Hematopoietic multipotent progenitor cell treated with erythropoietin and hydrocortisone succinate and interleukin-3 and kit ligand, for 6 days (in vitro differentiated cells): ENCODE measurements around the gene APOBR.
"Not testable (repeated sequence)": the region's sequence is repeated elsewhere in the genome, so short reads cannot be mapped to it uniquely, and the experiment has no call there.

ENCODE experiments used
- DNase-seq: peaks from one replicate; pipeline ENCODE4 v3.0.0-alpha.2; 2015

APOBR gene, protein sequence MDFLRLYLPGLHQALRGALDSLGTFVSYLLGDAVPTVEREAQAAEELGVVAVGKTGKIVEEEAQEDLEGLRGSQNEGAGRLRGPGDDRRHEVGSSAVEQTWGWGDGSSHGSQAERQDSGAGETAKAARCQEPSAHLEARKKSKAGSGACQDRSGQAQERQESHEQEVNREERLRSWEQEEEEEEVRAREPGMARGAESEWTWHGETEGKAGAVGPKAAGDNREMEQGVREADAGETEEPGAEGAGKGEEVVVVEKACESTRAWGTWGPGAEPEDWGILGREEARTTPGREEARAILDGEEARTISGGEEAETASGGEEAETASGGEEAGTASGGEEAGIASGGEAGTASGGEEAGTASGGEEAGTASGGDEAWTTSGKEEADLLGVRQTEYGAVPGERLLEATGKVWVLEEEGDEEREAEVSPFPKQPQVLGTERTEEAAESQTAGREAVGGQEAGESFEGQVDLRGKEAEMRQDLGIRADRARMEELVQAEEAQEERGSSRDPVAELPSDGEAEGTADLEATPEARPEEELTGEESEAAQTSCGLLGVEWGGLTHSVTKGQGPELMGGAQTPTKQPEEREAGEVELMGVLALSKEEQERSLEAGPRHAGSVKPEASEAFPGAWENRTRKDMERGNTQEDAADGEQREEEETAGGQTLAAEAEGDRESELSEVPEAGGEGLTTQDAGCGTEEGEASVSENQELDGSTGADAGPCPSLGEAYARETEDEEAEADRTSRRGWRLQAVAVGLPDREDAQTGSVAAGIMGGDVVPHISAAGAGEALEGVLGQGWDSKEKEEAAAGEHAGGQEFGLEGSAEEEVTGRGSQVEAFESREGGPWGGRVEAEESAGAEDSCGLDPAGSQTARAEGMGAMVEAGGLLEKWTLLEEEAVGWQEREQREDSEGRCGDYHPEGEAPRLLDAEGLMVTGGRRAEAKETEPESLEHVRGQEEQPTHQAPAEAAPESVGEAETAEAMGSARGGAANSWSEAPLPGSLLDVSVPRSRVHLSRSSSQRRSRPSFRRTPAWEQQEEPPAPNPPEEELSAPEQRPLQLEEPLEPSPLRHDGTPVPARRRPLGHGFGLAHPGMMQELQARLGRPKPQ

DNA sequence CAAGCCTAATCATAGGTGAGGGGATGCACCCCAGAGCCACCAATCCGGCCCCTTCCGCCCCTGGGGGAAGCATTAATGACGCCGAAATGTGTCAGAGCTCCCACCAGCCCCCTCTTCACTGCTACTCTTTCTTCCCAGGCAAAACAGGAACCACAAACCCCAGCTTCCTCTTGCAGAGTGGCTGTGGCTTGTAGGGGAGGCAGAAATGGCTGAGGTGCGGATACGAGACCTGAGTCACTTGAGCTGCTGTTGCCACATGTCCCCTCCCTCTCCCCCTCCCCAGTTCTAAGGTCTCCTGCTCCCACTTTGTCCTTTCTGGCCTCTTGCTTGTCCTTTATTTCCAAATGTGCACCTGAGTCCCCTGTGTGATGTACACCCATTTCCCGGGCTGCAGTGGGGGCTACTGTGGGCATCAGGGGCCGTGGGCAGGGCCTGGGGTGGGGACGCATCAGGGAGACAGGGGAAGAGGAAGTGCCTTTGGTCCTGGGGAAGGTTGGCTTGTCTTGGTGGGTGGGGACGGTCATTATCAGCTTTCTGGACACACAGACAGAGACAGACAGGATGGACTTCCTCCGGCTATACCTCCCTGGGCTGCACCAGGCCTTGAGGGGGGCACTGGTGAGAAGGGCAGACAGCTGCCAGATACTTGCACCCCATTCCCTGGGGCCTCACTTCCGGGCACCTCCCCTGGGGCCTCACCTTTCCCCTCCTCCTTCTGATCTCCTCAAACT is at the start of gene APOBR:
Gene APOBR (plus strand): TSS at position 523 of the 731 bp plus-strand sequence. CDS start 39 bp downstream, at position 562.
- DNase-seq: peak; percentile 89

DNA sequence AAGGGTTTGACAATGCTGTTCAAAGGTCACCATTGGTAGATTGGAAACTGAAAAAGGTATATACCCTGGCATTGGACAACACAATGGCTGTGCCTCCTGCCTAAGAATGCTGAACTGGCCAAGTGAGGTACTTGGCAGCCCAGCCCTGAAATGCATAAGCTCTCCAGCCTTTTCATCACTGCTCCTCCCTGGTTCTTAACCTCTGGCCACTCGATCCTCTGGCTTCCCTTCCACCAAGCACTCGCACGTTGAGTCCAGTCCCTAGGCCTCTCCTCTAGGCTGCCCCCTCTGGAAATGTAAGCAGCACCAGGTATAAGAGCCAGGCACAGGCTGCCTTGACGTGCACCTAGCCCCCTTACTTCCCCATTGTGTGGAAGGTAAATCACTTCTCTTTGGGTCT is 48.1 kb upstream of the APOBR start:
- DNase-seq: not testable (repeated sequence)

DNA sequence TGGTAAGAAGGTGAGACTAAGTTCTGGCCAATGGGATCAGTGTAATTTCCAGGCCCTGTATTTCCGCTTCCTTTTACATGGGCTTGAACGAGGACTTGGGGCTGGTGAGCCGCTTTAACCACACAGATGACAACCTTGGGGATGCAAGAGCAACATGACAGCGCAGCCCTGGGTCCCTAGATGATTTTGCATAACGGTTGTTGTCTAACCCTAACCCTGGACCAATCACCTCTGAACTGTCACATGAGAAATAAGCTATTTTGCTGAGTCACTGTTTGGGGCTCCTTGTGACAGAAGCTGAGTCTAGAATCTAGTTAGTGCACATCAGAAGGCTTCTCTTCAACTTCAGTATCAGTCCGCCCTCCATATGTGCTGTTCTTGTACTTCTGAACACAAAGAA is 47.4 kb upstream of the APOBR start:
- not testable (repeated sequence) for DNase-seq

DNA sequence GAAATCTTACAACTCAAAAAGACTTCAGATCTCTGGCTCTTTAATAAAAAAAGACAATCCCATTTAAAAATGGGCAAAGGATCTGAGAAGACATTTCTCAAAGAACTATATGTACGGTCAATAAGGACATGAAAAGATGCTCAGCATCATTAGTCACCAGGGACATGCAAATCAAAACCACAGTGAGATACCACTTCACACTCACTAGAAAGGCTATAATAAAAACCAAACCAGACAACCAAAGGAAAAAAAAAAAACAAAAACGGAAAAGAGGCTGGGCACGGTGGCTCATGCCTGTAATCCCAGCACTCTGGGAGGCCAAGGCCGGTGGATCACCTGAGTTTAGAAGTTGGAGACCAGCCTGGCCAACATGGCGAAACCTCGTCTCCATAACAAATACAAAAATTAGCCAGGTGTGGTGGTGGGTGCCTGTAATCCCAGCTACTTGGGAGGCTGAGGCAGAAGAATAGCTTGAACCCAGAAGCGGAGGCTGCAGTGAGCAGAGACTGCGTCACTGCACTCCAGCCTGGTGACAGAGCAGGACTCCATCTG is 20.7 kb upstream of the APOBR start:
- DNase-seq: no peak

DNA sequence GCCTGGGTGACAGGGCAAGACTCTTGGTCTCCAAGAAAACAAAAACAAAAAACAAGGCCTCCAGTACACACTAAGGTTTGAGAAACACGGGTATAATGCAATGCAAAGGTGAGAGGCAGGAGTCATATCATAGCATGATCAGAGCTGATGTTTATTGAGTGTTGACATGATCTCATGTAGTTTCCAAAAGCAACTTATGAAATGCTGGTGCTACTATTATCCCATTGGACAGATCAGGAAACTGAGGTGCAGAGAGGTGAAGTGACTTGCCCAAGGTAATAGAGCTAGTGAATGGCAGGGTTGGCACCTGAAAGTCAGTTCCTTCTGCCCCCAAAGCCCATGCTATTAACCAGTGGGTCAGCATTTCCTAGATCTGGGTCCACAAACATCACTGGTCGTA is 19.2 kb upstream of the APOBR start:
- no peak for DNase-seq

- no peak for DNase-seq
Observed at GRCh38 chr16:28477311-28477920, 17.0 kb upstream of the APOBR start.

DNA sequence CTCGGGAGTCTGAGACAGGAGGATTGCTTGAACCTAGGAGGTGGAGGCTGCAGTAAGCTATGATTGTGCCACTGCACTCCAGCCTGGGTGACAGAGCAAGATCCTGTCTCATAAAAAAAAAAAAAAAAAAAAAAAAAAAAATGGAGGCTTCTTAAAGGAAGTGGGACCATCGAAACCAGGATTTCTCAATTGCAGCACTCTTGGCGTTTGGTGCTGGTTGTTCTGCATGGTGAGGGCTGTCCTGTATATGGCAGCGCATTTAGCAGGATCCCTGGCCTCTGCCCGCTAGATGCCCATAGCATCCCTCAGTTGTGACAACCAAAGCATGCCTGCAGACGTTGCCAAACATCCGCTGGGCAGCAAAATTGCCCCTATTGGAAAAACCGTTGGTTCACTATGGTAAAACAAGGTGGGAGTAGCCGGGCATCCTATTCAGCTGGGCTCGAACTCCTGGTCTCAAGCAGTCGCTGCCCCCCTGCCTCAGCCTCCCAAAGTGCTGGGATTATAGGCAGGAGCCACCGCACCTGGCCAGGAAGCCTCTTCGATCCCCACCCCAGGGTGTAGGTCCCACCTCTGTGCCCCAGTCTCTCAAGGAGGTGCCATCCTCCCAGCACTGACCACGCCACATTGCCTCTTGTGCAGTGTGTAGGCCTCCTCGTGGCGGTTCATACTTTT is 15.8 kb upstream of the APOBR start:
- DNase-seq: no peak

GRCh38 chr16:28482026-28482425 is 12.4 kb upstream of the APOBR start:
- DNase-seq: no peak

DNA sequence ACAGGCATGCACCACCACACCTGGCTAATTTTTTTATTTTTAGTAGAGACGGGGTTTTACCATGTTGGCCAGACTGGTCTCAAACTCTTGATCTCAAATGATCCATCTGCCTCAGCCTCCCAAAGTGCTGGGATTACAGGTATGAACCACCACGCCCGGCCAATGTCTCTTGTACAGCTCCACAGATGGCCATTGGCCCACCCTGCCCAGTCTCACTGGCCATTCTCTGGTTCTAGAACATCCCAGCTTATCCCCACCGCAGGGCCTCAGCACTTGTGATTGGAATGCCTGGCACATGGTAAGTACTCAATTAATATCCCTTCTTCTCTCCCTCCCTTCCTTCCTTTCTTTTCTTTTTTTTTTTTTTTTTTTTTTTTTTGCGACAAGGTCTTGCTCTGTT is 11.1 kb upstream of the APOBR start:
- DNase-seq: not testable (repeated sequence)

- no peak for DNase-seq
Observed at GRCh38 chr16:28486266-28486665, 8.2 kb upstream of the APOBR start.

DNA sequence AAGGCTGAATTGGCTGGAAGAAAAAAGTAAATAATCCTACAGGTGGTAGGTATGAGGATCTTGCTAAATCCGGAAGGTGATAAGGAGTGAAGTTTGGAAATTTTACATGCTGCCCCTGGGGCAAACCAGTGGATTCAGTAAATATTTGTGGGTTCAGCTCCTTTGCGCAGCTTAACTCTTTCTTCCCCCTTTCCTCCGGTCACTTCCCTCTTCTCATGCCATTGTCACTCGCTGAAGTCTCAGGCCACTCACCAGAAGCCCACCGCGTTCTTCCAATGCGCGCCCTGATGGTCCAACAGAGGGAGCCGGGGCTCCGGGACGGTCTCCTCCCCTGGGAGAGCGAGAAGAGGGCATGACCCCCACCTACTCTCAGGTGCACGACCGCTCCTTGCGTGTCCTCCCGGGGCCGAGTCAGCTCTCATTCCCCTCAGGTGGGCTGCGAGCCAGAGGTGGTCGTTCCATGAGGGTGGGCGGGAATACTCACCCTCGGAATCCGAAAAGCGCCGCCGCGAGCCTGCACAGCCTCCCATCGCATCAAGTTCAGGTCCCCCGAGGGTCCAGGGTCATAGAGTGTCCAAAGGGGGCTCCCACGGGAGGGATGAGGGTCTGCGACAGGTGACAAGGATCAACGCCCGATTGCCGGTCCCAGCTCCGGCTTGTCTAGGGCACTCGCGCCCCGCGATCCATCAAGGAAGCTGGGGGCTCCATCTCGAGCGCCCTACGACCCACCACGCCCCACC is 3.0 kb upstream of the APOBR start:
- DNase-seq: peak; percentile 71

- peak; percentile 98 for DNase-seq
Observed at GRCh38 chr16:28491970-28492474, 2.4 kb upstream of the APOBR start, which contains the start of gene CLN3. Gene CLN3, minus strand, starts transcription at chr16:28492074. Its CDS starts 315 bp downstream, at chr16:28491759.

DNA sequence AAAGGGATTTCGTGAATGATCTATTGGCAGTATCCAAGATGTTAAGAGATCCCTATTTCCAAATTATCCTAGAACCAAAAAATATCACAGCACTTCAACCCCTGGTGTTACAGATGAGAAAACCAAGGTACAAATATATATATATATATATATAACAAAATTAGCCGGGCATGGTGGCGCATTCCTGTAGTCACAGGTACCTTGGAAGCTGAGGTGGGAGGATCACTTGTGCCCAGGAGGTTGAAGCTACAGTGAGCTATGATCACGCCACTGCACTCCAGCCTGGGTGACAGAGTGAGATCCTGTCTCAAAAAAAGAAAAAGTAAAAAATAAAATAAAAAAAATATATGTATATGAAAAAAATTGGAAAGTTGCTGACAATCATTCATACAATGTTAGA is 1.9 kb upstream of the APOBR start:
- no peak for DNase-seq

- no peak for DNase-seq
Observed at GRCh38 chr16:28495098-28495793, 803 bp downstream of the APOBR start.

GRCh38 chr16:28495795-28496749 is 1.6 kb downstream of the APOBR start:
- DNase-seq: no peak

- no peak for DNase-seq
Observed at GRCh38 chr16:28496844-28497243, 2.4 kb downstream of the APOBR start.

DNA sequence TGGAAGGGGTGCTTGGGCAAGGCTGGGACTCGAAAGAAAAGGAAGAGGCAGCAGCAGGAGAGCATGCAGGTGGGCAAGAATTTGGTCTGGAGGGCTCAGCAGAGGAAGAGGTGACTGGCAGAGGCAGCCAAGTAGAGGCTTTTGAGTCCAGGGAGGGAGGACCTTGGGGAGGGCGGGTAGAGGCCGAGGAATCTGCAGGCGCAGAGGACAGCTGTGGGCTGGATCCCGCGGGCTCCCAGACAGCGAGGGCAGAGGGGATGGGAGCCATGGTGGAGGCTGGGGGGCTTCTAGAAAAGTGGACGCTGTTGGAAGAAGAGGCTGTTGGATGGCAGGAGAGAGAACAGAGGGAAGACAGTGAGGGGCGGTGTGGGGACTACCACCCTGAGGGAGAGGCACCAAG is 2.9 kb downstream of the APOBR start:
- DNase-seq: no peak

GRCh38 chr16:28497861-28498599 is 3.6 kb downstream of the APOBR start:
- no peak for DNase-seq
